Measurements from ENCODE around the gene ERBB4.

Gene ERBB4

DNA sequence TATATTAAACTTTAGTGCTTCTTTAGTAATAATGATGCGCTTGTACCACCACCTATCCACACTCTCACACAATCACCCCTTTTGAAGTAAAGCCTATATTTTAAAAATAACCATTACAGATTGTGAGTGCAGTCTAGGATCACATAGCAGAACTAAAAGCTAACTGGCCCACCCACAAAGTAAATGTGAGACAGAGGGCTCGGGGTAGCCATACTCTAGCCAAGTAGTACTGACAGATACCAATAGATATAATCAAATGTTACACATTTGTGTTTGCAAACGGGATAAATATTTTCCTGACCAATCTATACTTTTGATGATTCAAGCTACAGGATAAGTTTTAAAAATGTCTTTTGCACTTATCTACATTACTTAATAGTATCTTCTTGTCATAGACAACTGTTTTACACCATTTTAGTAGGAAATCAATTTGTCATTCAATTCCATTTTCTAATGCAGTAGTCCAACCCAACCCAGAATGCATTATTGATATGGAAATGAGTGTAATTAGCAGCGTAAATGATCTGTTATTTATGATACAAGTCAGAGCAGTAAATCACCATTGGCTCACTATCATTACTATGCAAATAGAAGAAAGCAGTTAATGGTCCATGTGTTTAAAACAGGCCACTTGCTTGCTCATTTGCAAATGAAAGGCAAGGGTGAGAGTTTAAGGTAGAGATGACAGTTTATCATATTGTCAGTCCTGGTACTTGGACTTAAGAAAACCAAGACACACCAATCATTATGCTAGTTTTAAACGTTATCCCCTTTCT is 111.8 kb downstream of the ERBB4 start:
- DNase-seq, result no peak

DNA sequence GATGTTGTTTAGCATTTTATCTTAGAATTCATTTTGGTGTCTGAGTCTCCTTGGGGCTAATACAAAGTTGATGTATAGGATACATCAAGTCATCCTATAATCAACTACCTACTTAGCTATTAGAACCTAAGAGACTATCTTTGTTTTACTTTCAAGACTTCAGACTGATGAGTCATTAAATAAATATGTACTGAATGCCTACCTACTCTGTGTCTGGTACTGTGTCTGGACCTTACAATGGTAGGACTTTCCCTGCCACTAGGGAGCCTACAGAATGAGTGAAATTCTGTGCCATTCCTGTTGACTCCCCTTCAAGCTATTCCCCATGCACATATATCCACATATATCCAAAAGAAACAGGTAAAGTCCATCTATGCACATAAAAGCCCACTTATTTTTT is 114.5 kb downstream of the ERBB4 start:
- no peak for DNase-seq

DNA sequence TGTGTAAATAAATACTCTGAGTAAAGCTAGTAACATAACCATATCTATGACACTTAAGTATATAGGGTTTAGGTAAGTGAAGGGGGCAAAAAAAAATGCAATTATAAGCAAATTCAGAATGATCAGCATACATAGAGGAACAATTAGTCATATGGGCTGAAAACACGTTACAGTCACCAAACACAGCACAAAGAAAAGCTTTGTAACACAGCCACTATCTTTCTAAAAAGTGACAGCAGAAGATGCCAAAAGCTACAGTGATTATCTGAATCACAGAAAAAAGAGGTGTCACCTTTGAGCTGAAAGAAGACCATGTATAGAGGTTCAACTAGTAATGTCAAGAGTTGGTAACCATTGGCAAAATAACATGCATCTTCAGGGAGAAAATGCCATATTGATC is 115.5 kb downstream of the ERBB4 start:
- no peak for DNase-seq

DNA sequence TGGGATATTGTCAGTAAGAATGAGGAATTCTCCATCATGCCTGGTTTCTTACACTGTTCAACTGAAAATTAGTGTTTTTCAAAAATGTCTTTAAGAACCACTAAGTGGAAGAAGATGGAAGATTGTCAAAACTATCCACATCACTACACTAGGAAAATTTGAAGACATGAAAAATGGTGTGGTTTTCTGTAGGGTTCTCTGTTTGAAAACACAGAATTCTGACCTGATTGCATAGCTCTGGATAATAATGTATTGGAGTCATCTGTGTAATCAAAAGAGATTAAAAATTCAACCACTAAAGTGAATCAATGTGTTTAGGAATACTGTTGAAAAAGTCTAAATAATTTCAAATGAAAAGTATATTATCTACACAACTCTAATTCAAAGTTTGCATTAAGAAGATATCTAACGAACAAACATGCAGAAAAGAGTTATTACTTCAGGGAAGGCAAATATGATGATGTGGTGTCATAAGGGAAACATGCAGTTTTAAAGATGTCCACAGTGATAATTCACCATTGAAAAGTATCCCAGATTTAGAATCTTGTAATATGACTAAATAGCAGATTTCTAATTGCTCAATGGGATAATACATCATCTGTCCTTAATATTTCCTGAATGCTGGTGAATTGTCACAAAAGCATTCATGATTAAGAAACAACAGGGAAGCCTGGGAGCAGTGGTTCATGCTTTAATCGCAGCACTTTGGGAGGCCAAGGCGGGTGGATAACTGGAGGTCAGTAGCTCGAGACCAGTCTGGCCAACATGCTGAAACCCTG is 116.9 kb downstream of the ERBB4 start:
- no peak for DNase-seq

DNA sequence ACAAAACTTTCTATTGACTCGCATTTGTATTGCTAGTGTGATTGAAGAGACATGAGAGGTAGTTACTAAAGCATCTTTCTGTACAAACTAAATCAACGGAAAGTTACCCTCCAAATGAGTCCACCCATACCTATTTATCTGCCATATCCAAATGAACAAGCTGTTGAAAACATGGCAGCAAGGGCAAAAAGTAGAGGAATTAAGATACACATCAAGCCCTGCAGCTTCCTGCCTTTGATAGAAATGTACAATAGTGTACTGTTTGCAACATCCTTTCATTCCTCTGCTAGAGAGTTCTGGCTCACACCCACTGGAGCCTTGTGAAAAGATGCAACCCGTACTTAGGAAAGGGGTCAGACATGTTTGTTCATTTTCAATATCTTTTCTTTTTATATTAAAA is 122.5 kb downstream of the ERBB4 start:
- DNase-seq, result no peak

DNA sequence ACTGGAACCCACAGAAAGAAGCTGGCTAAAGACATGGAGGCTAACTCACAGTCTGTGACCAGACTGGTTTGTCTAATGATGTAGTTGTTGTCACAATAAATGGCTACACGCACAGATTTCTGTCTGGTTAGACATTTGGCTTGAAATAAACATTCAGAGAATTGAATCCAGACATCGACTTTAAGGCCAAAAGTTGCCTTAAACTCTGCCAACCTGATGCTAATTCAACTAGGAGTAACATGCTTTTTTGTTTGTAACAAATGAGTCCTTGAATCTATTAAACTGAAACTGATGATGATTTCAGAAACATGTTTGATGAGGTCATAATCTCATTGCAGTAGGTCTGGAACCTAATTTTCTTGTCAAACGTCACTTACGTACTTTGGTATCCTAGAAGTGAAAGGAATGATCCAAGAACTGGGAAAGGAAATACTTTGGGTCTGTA is 123.8 kb downstream of the ERBB4 start:
- no peak for DNase-seq

DNA sequence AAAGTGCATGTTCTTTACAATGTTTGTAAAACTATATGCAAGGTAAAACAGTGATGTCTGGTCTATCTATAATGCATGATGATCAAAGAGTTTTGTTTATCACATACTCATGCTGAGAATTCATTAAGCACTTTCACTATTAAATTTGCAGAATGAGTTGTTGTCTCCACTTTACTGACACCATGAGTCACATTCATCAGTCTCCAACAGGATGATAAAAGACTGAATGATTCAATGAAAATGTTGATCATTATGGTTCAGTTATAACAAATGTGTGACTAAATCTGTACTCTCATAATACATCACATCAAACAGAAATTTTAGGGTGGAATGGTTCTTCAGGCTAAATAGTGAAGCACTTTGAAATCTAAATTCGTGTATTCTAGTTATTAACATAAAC is 129.0 kb downstream of the ERBB4 start:
- DNase-seq, result no peak

DNA sequence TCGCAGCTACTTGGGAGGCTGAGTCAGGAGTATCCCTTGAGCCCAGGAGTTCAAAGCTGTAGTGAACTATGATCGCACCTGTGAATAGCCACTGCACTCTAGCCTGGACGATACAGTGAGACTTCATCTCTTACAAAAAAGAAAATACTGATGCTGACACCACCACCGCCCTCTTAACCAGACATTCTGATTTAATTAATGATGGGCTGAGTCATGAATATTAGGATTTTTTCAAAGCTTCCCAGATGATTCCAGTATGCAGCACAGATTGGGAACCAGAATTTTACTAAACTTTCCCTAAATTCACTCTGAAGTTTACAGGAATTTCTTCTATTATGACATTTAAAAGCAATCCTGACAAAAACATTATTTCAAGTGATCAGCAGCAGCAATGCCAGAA is 130.1 kb downstream of the ERBB4 start:
- DNase-seq, result no peak

DNA sequence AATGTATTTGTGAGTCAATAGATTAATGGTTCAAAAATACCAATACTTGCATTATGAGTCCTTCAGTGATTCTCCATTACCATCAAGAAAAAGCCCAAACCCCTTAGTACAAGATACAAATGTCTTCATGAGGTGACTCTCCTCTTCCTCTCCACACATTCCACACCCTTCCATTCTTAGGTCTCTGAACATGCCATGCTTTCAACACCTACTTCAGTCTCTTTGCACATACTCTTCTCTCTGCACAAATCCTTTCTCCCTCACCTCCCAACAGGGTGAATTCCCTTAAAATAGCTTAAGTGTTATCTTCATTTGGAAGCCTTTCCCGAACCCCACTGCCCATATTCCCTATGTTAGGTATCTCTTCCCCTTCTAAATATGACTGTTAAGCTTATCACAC is 131.9 kb downstream of the ERBB4 start:
- DNase-seq, result no peak

DNA sequence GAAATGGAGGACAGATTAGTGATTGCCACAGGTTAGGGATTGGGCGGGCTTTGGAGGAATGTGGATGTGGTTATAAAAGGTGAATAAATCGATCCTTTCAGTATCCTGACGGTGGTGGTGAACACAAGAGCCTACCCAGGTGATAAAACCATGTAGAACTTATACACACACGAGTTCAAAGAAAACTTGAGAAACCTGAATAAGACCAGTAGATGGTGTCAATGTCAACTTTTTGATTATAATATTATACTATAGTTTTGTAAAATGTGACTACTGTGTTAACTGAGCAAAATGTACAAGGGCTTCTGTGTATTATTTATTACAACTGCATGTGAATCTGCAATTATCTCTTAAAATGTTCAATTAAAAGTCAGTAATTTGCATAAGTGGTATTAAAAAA is 136.3 kb downstream of the ERBB4 start:
- DNase-seq, result no peak

DNA sequence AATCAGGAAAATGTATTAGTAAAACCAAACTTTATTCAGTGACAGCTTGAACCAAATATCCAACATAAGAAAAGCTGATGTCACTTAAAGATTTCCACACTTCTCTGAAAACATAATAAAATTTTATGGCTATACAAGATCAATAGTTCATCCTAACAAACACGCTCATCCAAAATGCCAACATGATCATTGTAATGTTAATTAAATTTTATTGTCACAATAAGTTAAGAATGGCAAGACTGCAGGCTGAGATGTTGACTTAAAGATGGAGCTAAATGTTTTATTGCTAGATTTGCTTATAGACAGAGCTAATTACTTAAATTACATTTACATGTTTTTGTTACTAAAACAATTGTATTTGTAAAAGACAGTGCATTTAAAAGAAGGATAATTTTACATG is 140.3 kb downstream of the ERBB4 start:
- DNase-seq, result no peak

DNA sequence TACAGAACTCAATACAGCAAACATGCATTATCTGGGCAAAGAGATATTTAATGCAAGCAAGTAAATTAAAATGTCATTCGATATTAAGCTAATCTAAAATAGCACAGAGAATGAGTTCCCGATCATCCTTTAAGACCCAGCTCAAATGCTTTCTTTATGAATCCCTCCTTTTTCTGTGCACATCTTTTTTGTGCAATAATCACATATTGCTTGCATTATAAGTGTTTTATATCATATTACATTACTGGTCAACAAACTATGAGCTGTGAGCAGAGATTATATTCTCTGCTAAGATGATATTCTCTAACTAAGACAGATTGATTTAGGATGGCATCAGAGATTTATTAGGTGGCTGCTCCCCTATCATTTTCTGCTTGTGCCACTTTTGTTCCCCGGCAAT is 146.1 kb downstream of the ERBB4 start:
- no peak for DNase-seq

DNA sequence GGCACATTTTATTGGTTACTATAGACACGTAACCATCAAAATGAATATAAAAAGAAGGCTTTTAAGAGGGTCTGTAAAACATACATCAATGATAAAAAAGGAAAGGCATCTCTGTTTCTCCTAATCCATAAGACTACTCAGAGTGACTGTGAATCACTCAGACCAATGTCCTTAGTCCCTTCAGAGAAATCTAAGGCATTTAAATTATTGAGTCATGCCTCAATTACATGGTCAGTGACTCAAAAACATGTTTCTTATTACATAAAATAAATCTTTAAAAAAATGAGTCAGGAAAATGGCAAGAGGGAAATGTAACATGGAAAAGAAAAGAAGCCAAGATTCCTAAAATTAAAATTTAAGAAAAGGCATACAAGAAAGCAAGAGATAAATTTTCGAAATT is 146.6 kb downstream of the ERBB4 start:
- no peak for DNase-seq

DNA sequence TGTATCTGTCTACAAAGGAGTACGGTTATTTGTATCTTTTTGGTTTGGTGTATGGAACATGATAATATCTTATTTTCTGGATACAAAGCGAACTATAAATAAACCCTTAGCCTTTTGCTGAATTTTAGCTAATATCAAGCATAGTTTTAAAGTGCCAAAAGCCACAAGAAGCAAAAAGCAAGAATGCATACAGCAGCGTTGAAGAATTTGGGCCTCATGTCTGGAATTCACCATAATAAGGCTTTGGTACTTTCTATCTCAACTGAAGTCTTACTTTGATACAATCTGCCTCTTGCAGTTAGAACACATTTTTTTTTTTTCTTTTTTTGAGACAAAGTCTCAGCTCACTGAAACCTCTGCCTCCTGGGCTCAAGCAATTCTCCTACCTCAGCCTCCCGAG is 151.5 kb downstream of the ERBB4 start:
- no peak for DNase-seq

DNA sequence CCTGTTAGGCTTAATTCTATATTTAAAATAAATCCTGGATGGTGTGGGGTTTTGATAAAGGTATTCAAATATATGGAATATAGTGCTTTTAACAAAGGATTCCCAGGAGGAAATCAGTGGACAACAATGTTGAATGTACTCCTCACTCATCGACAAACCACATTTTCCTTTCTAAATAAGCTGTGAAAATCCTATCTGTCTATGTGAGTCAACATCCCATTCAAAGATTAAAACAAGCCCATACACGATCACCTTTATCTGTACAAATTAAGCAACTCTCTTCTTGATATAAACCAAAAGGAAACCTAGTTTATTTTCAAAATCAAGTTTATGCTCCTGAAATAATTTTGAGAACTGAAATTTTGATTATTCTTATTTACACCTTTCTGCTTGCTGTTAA is 153.4 kb downstream of the ERBB4 start:
- DNase-seq, result no peak

DNA sequence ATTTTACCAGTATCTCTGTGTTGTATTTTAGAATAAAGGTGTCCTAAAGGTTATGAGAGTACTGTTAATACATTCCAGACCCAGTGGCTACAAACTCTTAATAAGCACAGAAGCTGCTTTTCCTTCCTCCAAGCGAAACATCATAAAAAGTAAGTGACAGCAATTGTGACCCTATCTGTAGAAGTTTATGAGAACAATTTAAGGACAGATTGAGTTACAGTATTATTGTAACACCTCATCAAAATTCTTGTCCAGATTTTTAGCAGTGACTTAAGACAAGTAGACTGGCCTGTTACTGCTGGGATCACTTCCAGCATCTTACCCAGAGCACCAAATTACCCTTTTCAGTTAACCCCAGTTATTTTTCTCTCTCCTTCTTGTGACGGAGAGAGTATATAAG is 154.6 kb downstream of the ERBB4 start:
- no peak for DNase-seq

DNA sequence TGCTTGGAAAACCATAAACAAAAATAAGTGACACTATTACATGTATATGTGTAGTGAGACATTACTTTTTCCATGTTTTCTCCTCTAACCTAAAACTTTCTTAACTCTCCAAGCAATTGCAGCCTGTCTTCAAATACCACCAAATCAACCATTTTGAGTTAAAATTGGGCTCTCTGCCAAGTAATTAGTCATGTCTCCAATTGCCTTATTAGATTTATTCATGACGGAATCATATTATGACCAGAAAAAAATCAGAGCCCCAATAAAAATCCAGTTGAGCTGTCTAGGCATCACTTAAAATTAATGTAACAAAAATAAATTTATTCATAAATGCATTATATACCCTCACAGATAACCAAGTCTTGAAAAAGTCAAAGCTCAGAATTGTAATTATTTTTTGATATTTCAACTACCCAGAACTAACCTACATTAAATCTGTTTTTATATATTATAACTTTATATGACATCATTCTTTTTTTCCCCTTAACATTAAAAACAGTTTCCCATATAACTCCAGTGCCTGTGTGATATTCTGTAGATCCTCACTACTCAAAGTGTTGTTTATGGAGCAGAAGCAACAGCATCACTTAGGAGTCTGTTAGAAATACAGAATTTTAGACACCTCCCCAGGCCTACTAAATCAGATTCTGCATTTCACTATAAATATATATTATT is 157.0 kb downstream of the ERBB4 start:
- no peak for DNase-seq

DNA sequence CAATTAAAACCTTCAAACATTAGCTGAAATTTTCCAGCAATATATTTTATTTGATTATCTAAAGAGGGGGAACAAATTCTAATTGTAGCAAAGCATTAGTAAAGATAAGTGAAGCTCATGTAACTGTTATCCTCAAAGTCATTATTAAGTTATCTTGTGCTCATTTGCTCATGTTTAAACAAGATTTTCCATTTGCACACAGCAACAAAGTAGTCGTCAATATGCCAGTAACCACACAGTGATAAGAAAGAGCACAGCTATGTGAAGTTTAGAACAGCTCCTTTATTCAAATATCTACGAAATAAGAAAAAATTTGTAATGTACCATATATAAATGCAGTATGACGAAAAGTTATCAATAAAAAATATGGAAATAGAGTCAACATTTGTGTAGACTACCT is 159.5 kb downstream of the ERBB4 start:
- DNase-seq, result no peak

DNA sequence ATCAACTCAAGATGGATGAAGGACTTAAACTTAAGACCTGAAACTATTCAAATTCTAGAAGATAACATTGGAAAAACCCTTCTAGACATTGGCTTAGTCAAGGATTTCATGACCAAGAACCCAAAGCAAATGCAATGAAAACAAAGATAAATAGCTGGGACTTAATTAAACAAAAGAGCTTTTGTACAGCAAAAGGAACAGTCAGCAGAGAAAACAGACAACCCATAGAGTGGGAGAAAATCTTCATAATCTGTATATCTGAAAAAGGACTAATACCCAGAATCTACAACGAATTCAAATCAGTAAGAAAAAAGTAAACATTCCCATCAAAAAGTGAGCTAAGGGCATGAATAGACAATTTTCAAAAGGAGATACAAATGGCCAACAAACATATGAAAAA is 171.2 kb downstream of the ERBB4 start:
- DNase-seq, result no peak

DNA sequence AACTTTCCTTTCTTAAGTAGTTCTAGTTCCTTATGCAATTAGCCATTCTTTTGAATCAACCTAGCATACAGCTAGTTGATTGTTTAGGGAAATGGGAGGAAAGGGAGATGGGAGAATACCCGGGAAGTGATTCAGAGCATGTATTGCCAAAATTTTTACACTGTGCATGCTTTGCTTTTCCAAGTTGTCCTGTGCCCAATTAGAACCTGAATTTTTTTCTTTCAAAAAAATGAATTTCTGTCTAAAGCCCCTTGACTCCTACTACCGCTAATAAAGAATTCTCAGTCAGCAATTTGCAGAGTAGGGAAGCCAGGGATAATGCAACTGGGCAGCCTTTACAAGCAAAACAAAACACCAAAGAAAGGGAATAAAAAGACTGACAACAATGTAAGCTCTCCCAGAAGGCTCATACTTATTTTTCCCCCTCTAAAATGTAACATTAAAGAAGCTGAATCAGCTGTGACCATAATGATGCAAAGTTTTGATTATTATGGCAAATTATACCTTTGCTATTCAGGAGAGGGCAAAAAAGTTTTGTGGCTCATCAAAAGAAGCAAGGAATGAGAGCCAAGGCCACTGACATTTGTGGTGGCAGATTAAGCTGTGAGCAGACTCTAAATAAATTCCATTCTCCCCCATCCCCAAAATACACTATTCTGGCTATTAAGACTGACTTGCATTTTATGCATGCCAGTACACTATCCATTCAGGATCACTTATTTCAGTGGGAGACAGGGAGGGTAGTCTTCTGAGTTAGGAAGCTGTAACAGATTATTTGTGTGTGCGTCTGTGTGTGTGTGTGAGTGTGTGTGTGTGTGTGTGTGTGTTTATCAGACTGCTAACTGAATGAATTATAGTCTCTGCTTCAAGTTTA is 174.3 kb downstream of the ERBB4 start:
- DNase-seq, result no peak

DNA sequence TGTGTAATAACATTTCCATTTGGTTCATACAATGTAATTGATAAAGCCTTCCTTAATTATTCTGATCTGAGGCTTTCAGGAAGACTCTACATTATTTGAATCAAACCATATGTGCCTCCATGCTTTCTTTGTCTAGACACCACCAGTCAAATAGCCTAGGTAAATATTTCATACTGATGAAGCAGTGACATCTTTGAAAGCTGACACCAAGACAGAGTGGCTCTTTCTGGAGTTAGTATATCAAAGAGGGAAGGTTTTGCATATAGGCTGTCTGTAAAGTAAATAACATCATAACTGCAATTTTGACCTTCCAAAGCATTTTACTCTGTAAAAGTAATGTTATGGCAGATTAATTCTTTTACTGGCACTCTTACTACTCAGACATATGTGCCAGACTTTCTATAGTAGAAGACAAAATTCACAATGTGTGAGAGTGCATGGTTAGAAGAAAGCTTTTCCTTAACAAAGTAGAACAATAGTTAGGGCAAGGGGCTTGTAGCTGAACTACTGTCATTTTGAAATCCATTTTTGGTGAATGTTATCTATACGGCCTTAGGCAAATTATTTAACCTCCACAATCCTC is 177.3 kb downstream of the ERBB4 start:
- no peak for DNase-seq

DNA sequence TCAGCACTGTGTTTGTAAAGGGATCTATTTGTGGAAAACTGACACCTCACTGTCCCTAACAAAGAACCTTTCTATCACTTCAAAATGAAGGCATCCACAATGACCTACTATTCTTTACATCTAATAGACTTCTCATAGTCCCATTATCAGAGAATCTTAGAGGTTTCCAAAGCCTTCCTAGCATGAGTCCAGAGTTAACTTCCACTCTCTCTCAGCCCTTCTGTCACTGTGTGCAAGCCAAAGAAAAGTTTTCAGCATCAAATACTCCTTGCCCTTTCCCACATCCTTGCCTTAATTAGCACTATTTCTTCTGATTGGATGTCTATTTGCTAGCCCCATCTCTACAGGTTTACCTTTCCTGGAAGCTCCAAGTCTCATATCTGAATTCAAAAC is 178.5 kb downstream of the ERBB4 start:
- no peak for DNase-seq
